ENCODE results near the gene RAB8B.

The RAB8B gene

DNA sequence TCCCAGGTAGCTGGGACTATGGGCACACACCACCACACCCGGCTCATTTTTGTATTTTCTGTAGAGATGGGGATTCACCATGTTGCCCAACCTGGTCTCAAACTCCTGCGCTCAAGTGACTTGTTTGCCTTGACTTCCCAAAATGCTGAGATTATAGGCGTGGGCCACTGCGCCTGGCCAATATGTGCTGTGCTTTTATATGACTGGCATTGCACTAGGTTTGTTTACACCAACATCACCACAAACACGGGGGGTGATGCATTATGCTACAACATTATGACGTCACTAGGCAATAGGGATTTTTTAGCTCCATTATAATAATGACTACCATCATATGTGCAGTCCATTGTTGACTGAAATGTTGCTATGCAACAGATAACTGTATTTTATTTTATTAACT is 94.9 kb downstream of the RAB8B start:
- no peak overlapping the region for H3K4me3 ChIP-seq (ENCODE audit: low read length)
- DNase-seq (ENCODE audit: low read depth), result no peak
- TF ChIP-seq, protein P1, sequence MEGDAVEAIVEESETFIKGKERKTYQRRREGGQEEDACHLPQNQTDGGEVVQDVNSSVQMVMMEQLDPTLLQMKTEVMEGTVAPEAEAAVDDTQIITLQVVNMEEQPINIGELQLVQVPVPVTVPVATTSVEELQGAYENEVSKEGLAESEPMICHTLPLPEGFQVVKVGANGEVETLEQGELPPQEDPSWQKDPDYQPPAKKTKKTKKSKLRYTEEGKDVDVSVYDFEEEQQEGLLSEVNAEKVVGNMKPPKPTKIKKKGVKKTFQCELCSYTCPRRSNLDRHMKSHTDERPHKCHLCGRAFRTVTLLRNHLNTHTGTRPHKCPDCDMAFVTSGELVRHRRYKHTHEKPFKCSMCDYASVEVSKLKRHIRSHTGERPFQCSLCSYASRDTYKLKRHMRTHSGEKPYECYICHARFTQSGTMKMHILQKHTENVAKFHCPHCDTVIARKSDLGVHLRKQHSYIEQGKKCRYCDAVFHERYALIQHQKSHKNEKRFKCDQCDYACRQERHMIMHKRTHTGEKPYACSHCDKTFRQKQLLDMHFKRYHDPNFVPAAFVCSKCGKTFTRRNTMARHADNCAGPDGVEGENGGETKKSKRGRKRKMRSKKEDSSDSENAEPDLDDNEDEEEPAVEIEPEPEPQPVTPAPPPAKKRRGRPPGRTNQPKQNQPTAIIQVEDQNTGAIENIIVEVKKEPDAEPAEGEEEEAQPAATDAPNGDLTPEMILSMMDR (conservative IDR thresholded peaks at IDR 0.05; ENCODE audit: low read length), result no peak

DNA sequence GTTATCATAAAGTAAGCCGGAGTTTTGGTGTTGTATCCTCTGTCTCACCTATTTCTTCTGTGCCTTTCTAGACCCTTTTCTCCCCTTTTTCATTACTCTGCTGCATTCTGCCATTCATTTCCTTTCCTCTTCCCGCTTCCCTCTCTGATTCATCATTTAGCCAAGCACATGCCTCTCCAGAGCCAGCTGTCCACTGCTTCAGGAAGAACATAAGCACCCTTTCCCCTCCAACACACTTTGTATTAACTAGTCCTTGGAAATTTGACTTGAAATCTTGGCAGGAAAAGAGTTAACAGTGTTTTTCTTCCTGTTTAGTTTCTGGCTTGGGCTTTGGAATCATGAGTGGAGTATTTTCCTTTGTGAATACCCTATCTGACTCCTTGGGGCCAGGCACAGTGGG is 97.7 kb downstream of the RAB8B start:
- no peak overlapping the region for H3K4me3 ChIP-seq (ENCODE audit: low read length)
- peak; percentile 14 for DNase-seq (ENCODE audit: low read depth)
- TF ChIP-seq, protein P1 (conservative IDR thresholded peaks at IDR 0.05; ENCODE audit: low read length), result no peak

DNA sequence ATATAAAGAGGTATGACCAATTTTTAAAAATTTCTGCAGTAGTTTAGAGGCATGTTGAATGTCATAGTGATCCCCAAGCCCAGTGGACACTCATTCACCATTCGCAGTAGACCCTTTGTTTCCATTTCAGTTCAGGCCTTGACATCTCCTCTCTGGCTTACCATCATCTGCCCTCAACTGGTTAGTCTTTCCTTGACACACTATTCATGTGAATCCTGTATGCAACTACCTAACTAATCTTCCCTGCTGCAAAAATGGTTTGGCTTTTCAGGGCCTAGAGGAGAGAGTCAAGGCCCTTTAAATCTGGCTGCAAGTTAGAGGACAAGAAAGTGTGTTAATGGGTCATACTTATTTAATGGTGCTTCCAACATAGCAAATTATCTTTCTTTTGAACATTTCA is 98.9 kb downstream of the RAB8B start:
- no peak for DNase-seq (ENCODE audit: low read depth)
- TF ChIP-seq, protein P1 (conservative IDR thresholded peaks at IDR 0.05; ENCODE audit: low read length), result no peak
- no peak overlapping the region for H3K4me3 ChIP-seq (ENCODE audit: low read length)

DNA sequence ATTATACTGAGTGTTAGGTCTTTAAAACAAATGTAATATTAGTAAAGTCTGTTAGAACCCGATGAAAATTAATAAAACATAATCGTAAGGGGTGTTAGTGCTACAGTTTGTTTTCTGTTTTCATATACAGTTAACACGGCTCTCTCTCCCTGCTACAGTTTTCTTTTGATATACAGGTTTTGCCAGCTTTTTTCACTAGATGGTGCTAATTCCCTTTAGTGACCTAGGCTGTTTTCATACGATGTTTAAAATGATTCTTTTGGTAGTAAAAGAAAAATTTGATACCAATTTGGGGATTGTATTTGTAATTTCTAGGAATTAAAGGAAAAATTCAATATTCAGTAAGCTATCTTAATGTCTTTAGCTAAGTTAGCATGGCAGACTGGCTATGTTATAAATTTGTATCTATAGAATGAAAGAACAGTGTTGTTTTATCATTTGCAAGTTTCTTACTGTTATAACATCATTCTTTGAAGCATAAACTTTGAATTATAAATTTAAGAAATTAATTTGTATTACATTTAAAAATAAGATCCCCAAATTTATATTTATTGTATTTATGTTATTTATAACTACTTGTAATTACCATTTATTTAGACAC is 99.5 kb downstream of the RAB8B start:
- no peak overlapping the region for H3K4me3 ChIP-seq (ENCODE audit: low read length)
- TF ChIP-seq, protein P1 (conservative IDR thresholded peaks at IDR 0.05; ENCODE audit: low read length), result peak; percentile 90
- peak; percentile 56 for DNase-seq (ENCODE audit: low read depth)

DNA sequence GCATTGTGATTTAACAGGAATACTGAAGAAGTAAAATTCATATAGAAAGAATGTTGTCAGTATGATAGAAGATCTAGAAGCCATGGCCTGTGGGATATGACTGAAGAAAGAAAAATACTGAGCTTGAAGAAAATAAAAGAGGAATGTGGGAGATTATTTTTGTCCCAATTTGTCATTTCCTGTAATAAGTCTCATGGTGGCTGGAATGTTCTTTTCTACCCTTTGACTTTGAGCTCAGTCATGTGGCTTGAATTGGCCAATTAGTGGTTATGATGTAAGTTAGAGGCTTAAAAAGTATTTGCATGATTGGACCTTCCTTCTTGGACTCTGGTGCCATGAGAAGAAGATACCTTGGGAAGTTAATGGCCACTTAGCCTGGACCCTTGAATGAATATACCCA is 102.1 kb downstream of the RAB8B start:
- no peak overlapping the region for H3K4me3 ChIP-seq (ENCODE audit: low read length)
- TF ChIP-seq, protein P1 (conservative IDR thresholded peaks at IDR 0.05; ENCODE audit: low read length), result no peak
- peak; percentile 91 for DNase-seq (ENCODE audit: low read depth)

DNA sequence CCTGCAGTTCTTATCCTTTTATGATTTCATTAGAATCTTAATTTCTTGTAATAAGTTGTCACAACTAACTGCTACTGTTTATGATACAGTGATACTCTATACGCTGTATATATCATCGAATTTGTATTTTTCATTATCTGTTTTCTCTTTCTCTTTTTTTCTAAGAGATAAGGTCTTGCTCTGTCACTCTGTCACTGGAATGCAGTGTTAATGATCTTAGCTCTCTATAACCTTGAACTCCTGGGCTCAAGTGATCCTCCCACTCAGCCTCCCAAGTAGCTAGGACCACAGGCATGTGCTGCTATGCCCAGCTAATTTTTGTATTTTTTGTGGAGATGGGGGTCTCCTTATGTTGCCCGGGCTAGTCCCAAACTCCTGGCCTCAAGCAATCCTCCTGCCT is 102.8 kb downstream of the RAB8B start:
- H3K4me3 ChIP-seq (ENCODE audit: low read length), result no peak overlapping the region
- no peak for DNase-seq (ENCODE audit: low read depth)
- TF ChIP-seq, protein P1 (conservative IDR thresholded peaks at IDR 0.05; ENCODE audit: low read length), result no peak

DNA sequence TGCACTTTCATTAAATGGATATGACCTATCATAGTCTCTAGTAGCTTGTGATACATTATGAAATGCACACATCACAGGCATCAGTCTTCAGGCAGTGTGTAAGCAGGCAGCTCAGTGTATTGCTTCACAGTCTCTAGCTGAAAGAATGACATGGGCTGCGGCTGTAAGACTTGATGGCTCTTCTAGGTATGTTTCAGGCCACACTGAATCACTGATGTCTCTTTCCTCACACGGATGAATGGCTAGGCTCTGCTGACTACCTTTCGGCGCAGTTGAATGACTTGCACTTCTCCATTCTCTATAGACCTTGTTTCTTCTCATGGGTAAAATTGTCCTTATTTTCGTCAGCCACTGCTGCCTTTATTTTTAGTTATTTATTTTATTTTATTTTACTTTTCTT is 103.4 kb downstream of the RAB8B start:
- DNase-seq (ENCODE audit: low read depth), result peak; percentile 51
- H3K4me3 ChIP-seq (ENCODE audit: low read length), result no peak overlapping the region

More for the DNA sequence above, 103.4 kb downstream of the RAB8B start:
- TF ChIP-seq, protein P1 (conservative IDR thresholded peaks at IDR 0.05; ENCODE audit: low read length), result no peak

Measured in AG10803 (cell line).